GM23338 (cell line): ENCODE data around the gene MYOM1. TPM values are rescaled to one million over a fixed set of nuclear protein-coding genes. Genes with fewer than 3 reads are reported as not detected.

ENCODE experiments used
- ATAC-seq: fragments of 200-7000 bp; cut with Tn5 transposase; 3 replicates; pipeline ENCODE4 v1.9.1; 2020
- DNase-seq: peaks from one replicate; pipeline ENCODE4 v3.0.0-alpha.2; 2015; ENCODE audit warnings: low spot score
- H2AFZ ChIP-seq: fragments of 200-600 bp; sonication (generic); 2 replicates; pipeline ENCODE4 v1.8.0; 2016; ENCODE audit warnings: antibody characterized with exemption, mild to moderate bottlenecking, moderate library complexity
- H3F3A ChIP-seq: fragments of 200-600 bp; sonication (generic); replicated peaks from 2 replicates; pipeline ENCODE4 v1.8.0; 2017; ENCODE audit warnings: antibody characterized with exemption, mixed run types, low read depth
- H3K27ac ChIP-seq: fragments of 200-600 bp; sonication (generic); 2 replicates; pipeline ENCODE4 v1.6.1; 2016; ENCODE audit warnings: low read depth
- H3K27me3 ChIP-seq: fragments of 200-600 bp; sonication (generic); 2 replicates; pipeline ENCODE4 v1.8.0; 2016; ENCODE audit warnings: mild to moderate bottlenecking, mixed run types, moderate library complexity; ENCODE audit not compliant: insufficient read depth
- H3K36me3 ChIP-seq: fragments of 200-600 bp; sonication (generic); 2 replicates; pipeline ENCODE4 v1.8.0; 2016; ENCODE audit warnings: mild to moderate bottlenecking; ENCODE audit not compliant: insufficient read depth
- H3K4me1 ChIP-seq: fragments of 200-600 bp; sonication (generic); 2 replicates; pipeline ENCODE4 v1.8.0; 2016; ENCODE audit warnings: mild to moderate bottlenecking, moderate library complexity; ENCODE audit not compliant: insufficient read depth
- H3K4me2 ChIP-seq: fragments of 200-600 bp; sonication (generic); 2 replicates; pipeline ENCODE4 v1.7.1; 2017; ENCODE audit warnings: mixed run types
- H3K4me3 ChIP-seq: fragments of 200-600 bp; sonication (generic); 2 replicates; pipeline ENCODE4 v1.6.1; 2016; ENCODE audit warnings: mixed run types
- H3K79me2 ChIP-seq: fragments of 200-600 bp; sonication (generic); replicated peaks from 2 replicates; pipeline ENCODE4 v1.8.0; 2017; ENCODE audit warnings: mild to moderate bottlenecking; ENCODE audit not compliant: insufficient read depth
- H3K9me2 ChIP-seq: fragments of 200-600 bp; sonication (generic); 2 replicates; pipeline ENCODE4 v1.8.0; 2017; ENCODE audit not compliant: insufficient read depth
- H4K20me1 ChIP-seq: fragments of 200-600 bp; sonication (generic); replicated peaks from 2 replicates; pipeline ENCODE4 v1.8.0; 2017; ENCODE audit warnings: mild to moderate bottlenecking; ENCODE audit not compliant: insufficient read depth
- H3K27ac Mint-ChIP-seq: 2 replicates; pipeline ENCODE4 v1.8.0; 2020; ENCODE audit warnings: inconsistent platforms, mild to moderate bottlenecking, moderate library complexity, mixed read lengths
- H3K27me3 Mint-ChIP-seq: 3 replicates; pipeline ENCODE4 v1.8.0; 2022; ENCODE audit warnings: low read depth, mild to moderate bottlenecking, moderate library complexity, mixed read lengths, inconsistent platforms; ENCODE audit not compliant: insufficient read depth, poor library complexity
- H3K36me3 Mint-ChIP-seq: 3 replicates; pipeline ENCODE4 v1.8.0; 2021; ENCODE audit warnings: low read depth, mild to moderate bottlenecking, inconsistent platforms, moderate library complexity, mixed read lengths
- H3K4me1 Mint-ChIP-seq: 3 replicates; pipeline ENCODE4 v1.8.0; 2020; ENCODE audit warnings: mild to moderate bottlenecking, inconsistent platforms, mixed read lengths
- H3K4me3 Mint-ChIP-seq: 3 replicates; pipeline ENCODE4 v1.8.0; 2021; ENCODE audit warnings: moderate library complexity, mild to moderate bottlenecking, inconsistent platforms, mixed read lengths
- H3K9me3 Mint-ChIP-seq: 3 replicates; pipeline ENCODE4 v1.8.0; 2020; ENCODE audit warnings: moderate library complexity, mild to moderate bottlenecking, inconsistent platforms, mixed read lengths
- ZNF331 ChIP-seq: fragments of 250-450 bp; sonication (Bioruptor Pico); IDR thresholded peaks from 2 replicates; pipeline ENCODE4 v1.5.0; 2020; ENCODE audit warnings: low read depth, mild to moderate bottlenecking, moderate library complexity
- ZNF462 ChIP-seq: fragments of 250-450 bp; sonication (Bioruptor Pico); IDR thresholded peaks from 2 replicates; pipeline ENCODE4 v1.5.0; 2020; ENCODE audit warnings: mild to moderate bottlenecking, moderate library complexity
- polyA plus RNA-seq: library from polyadenylated mRNA; unstranded; fragments of >200 nt; fragmentation: Nextera tagmentation; extraction: Ambion mirVana; gene quantifications from 2 replicates; pipeline ENCODE4 v1.2.1, GENCODE V29; 2016
- total RNA-seq: library from RNA; depleted of rRNA; stranded (reverse); fragments of >200 nt; shearing (Covaris generic); gene quantifications from 2 replicates; pipeline ENCODE4 v1.2.3, GENCODE V29; 2014

MYOM1 gene
- total and polyA plus RNA-seq, 2 experiments from 2014 or later, result 0.27 to 0.38 TPM

- no peak overlapping the region for H3K27ac Mint-ChIP-seq
- H3K4me1 Mint-ChIP-seq, result no peaks in the 10 kb centered on the region
- Histone ChIP-seq H3K27ac (no peak overlapping the region), H3K27me3 (peaks cover 72% of the 10 kb centered on the region), H3K36me3 (no peaks in the 10 kb centered on the region), H2AFZ (no peak overlapping the region), H3K4me2 (no peak overlapping the region), H4K20me1 (no peaks in the 10 kb centered on the region; the same call in 1 of the 2 replicates), H3K4me1 (no peaks in the 10 kb centered on the region), H3K4me3 (no peak overlapping the region), H3F3A (no peaks in the 10 kb centered on the region), H3K79me2 (no peaks in the 10 kb centered on the region), H3K9me2 (no peaks in the 10 kb centered on the region)
- peaks cover 19% of the 10 kb centered on the region for H3K27me3 Mint-ChIP-seq
- no peak for TF ChIP-seq ZNF462
- H3K4me3 Mint-ChIP-seq, result no peak overlapping the region
- H3K36me3 Mint-ChIP-seq, result no peaks in the 10 kb centered on the region
- ATAC-seq, result no peak
- no peak for DNase-seq
- no peaks in the 10 kb centered on the region for H3K9me3 Mint-ChIP-seq
These were observed 109.6 kb downstream of the MYOM1 start for GRCh38 chr18:3110034-3110752.

DNA sequence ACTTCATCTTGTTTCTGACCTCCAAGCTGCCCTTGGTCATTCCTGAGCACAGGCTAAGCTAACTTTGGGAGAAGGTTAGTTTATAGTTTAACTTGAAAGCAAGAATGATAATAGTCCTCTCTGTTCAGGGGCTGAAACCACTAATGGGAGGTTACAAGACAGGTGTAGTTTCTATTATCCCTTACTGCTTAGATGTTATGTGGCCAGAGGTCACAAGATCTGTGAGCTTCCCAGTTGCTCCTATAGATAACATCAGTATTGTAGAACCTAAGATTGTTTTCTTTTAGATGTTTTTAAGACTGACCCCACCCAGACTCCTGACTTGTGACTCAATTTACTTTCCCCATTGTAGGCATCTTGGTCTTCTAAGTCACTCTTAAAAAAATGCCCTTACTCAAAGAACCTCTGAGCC is 112.0 kb downstream of the MYOM1 start:
- peaks cover 17% of the 10 kb centered on the region for H3K27me3 Mint-ChIP-seq
- Histone ChIP-seq H4K20me1 (no peaks in the 10 kb centered on the region; the same call in 1 of the 2 replicates), H3K36me3 (no peaks in the 10 kb centered on the region), H3K4me2 (no peak overlapping the region), H3K79me2 (no peaks in the 10 kb centered on the region), H3F3A (no peaks in the 10 kb centered on the region), H3K4me3 (no peak overlapping the region), H3K27me3 (peaks cover 54% of the 10 kb centered on the region), H3K9me2 (no peaks in the 10 kb centered on the region), H3K27ac (no peak overlapping the region), H3K4me1 (no peaks in the 10 kb centered on the region), H2AFZ (no peak overlapping the region)
- H3K4me1 Mint-ChIP-seq, result no peaks in the 10 kb centered on the region
- DNase-seq (no peak), ATAC-seq (no peak)
- H3K27ac Mint-ChIP-seq, result no peak overlapping the region
- no peaks in the 10 kb centered on the region for H3K9me3 Mint-ChIP-seq
- H3K4me3 Mint-ChIP-seq, result no peak overlapping the region
- no peaks in the 10 kb centered on the region for H3K36me3 Mint-ChIP-seq
- no peak for TF ChIP-seq ZNF331 (CRISPR knock-in tag)
